HG03558 (cell line): ENCODE data around the gene MFAP5.
A peak's percentile ranks its signal among the peaks of the same experiment; 100 is the strongest.

ENCODE experiments used
- ATAC-seq: cut with Tn5 transposase; IDR thresholded peaks from one replicate; pipeline ENCODE4 v1.9.1; 2021; ENCODE audit warnings: moderate number of reproducible peaks; ENCODE audit not compliant: unreplicated experiment; ENCODE audit errors: extremely low read depth

MFAP5 gene

DNA sequence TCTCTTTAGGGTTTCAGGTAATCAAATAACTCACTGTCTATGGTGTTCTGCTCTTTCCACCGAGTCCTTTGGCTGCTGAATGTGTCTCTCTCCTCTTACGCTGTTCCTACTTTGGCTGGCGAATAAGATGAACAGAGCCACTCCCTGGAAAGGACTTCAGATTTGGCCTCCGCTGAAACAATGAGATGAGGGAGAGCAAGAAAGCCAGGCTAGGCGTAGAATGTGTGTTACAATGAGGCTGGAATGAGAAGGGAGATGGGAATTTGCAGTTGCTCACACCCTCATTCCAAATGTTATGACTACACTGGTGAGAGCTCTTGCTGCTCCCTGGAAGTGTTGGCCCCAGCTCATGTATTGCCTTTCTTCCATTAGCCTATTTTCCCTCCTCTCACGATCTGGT, at the start of gene MFAP5:
Gene MFAP5, minus strand, starts transcription at position 234 of the 400 bp plus-strand sequence. CDS start 722 bp downstream, outside the sequence.
- no peak for ATAC-seq

GRCh38 chr12:8709124-8709830, 46.7 kb upstream of the MFAP5 start:
- ATAC-seq = no peak

- ATAC-seq = no peak
Measured at GRCh38 chr12:8702159-8702558, 39.5 kb upstream of the MFAP5 start.

GRCh38 chr12:8701046-8701660, 38.5 kb upstream of the MFAP5 start:
- ATAC-seq = no peak

- ATAC-seq = no peak
Measured at GRCh38 chr12:8699714-8700113, 37.1 kb upstream of the MFAP5 start.

GRCh38 chr12:8698879-8699278, 36.3 kb upstream of the MFAP5 start:
- no peak for ATAC-seq

DNA sequence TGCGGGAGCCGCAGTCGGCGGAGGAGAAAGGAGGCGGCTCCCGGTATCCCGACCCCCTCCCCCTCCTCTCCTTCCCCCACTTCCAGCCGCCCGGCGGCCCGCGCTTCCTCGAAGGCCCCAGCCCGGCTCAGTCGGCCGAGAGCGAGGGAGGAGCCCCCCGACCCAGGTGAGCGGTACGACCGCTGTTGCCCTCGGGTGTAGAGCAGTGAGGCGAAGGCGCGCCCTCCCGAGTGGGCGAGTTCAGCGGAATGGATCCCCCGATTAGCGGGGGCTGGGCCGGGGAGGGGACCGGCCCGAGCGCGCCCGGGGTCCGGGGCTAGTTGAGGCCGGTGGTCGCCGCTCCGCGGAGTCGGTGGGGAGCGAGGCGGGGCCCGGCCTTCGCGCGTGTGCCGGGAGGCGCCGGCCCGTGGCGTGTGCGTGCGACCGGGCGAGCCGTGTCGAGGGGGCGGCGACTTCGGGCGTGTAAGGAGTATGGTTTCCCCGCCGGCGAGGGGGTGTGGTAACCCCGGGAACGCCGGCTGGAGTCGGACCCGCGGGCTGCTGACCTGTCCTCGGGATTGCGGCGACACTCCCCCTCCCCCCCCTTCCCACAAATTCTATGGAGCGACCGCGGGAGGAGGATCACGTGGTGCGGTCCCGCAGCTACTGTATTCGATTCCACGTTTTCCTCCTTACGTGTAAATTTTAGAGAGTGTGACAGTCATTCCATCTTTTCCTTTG, 35.7 kb upstream of the MFAP5 start:
- no peak for ATAC-seq

GRCh38 chr12:8697476-8698131, 35.0 kb upstream of the MFAP5 start, which contains the start of gene RIMKLB:
TSS of gene RIMKLB (plus strand) at chr12:8697991. CDS start at chr12:8713867, 15,876 bp downstream.
- peak; percentile 43 for ATAC-seq

GRCh38 chr12:8697120-8697475, 34.5 kb upstream of the MFAP5 start:
- no peak for ATAC-seq

DNA sequence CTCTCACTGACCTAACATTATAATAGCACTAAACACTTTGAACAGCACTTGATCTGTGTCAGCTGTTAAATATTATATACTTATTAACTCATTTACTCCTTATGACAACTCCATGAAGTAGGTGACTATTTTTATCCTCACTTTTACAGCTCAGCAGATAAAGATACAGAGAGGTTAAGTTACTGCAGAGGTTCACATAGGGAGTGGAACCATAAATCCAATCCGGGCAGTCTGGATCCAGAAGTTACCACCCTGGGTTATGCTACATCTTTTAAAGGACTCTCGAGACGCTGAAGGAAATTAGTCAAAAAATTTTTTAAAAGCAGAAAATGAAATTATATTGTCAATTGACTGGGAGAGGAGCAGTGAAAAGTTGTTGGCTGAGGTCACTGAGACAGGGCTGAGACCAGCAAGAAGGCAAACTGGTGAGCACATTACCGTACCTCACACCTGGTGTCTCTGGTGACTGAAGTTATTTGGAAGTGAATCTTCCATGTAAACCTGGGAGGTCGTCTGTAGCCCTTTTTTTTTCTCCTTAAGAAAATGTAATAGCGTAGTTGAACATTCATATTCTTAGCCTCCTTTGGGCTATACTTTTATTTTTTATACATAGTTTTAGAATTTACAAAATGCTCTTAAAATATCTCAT, 33.9 kb upstream of the MFAP5 start:
- ATAC-seq = no peak

DNA sequence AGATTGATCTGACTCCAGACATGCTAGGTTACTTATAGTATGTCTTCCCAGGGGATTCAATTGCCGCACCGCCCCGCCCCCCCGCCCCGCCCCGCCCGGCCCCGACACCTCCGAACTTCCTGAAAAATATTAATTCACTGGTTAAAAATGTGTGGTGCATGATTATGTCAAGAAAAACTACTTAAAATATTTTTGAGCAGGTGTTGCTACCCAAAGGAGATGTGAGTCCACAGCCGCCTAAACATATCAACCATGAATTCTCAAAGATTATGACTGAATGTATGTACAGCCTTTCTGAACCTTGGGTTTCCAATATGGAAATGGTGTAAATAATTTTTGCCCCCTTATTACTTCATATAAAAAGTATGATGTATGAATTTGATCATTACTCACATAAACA, 32.5 kb upstream of the MFAP5 start:
- no peak for ATAC-seq

- no peak for ATAC-seq
Measured at GRCh38 chr12:8692573-8692972, 29.9 kb upstream of the MFAP5 start.

GRCh38 chr12:8689681-8690080, 27.1 kb upstream of the MFAP5 start:
- no peak for ATAC-seq

DNA sequence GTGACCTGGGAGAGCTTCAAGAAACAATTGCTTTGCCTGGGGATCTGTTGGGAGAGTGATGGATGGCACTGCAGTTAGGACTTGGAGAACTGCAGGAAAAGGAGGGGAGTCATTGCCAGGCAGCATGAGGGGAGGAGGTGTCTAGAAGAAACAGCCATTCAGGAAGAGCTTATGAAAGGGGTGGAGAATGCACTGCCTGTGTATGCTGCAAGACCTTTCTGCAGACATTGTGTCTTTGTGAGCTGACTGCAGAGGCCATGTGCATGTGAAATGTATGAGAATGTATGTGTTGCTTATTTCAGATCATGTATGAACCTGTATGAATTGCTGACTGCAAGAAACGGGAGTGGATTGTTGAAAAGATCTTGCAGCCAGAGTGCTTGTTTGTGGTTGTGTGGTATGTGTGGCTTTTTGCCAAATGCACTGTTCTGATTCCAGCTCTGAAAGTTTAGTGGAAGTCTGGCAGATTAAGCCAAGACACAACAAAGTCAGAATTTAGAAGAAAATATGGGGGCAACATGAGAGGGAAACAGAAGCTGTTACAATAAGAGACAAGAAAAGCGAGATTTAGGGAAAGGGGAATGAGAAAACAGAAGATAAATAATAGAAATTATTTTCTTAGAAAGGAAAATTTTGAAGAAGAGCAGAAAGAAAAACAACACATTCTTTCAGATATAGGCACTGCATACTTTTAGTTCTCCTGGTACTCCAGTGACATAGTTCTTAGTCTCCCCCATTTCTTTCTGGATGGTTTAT, 25.4 kb upstream of the MFAP5 start:
- ATAC-seq = no peak

GRCh38 chr12:8685051-8685450, 22.4 kb upstream of the MFAP5 start:
- no peak for ATAC-seq

GRCh38 chr12:8681129-8681884, 18.7 kb upstream of the MFAP5 start:
- no peak for ATAC-seq

GRCh38 chr12:8680533-8680932, 17.9 kb upstream of the MFAP5 start:
- ATAC-seq = no peak

DNA sequence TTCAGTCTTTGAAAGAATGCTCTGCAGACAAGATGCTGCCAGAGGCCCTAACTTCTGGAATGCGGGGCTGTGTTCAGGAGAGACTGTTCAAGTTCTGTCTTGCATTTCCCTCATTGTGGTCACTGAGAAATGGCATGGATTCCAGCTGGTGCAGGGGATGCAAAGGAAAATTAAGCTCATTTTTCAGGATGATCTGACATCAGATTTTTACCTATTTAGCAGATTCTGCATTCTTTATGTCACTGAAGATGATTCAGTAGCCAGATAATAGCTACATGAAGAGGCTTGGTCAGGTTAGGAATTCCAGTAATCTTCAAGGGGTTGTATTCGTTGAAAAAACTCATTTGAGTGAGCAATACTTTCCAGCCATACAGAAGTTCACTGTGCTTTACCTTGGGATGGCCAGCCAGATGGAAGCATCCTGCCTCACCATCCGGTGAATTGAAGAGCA, 16.1 kb upstream of the MFAP5 start:
- ATAC-seq = no peak

GRCh38 chr12:8677362-8677761, 14.7 kb upstream of the MFAP5 start:
- ATAC-seq = no peak
